NB4 (cell line): Measurements from ENCODE around the gene IWS1.
A peak's percentile ranks its signal among the peaks of the same experiment; 100 is the strongest.

Experiments
- DNase-seq: peaks from one replicate; pipeline ENCODE4 v3.0.0; 2010; ENCODE audit warnings: low read depth
- H3K4me3 ChIP-seq: one replicate; pipeline ENCODE4 v1.5.1; 2011; ENCODE audit warnings: mild to moderate bottlenecking, low read depth, low read length, moderate library complexity
- MYC ChIP-seq: IDR thresholded peaks from 2 replicates; pipeline ENCODE4 v1.6.1; 2011; ENCODE audit warnings: low read depth, low read length
- POLR2A ChIP-seq: IDR thresholded peaks from 2 replicates; pipeline ENCODE4 v1.6.1; 2011; ENCODE audit warnings: mild to moderate bottlenecking; ENCODE audit not compliant: insufficient read length; ENCODE audit errors: extremely low read depth
- TF ChIP-seq, protein P1 (sequence below): IDR thresholded peaks from 2 replicates; pipeline ENCODE4 v1.6.1; 2011; ENCODE audit warnings: low read depth, low read length
- TF ChIP-seq, protein P2 (sequence below): IDR thresholded peaks from one replicate; pipeline ENCODE4 v1.5.1; 2012; ENCODE audit warnings: low read depth, low read length

The IWS1 gene

DNA sequence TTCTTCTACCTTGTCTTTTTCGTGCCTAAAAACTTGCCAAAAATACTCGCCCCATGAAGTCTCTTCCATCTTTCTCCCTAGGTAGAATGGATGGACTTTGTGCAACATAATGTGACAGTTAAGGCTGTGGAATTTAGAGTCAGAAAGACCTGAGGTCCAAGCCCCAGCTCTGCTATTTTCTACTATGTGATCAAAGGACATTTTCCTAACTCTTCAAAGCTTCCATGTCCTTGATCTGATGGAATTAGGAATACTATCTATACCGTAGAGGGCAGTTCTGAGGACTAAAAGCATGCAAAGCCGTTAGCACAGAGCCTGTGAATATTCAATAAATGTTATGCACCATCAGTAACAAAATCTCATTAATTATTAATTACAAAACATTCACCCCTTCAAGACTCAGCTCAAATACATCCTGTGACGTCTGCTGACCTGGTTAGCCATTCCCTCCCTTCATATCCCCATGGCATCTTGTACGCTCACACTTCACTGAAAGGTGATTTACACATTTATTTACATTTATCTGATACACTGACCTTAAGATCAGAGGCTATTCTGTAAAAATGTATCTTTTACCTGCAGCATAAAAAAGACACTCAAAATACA is 15.1 kb downstream of the IWS1 start:
- TF ChIP-seq, protein P1, sequence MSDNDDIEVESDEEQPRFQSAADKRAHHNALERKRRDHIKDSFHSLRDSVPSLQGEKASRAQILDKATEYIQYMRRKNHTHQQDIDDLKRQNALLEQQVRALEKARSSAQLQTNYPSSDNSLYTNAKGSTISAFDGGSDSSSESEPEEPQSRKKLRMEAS = no peak
- TF ChIP-seq, protein P2, sequence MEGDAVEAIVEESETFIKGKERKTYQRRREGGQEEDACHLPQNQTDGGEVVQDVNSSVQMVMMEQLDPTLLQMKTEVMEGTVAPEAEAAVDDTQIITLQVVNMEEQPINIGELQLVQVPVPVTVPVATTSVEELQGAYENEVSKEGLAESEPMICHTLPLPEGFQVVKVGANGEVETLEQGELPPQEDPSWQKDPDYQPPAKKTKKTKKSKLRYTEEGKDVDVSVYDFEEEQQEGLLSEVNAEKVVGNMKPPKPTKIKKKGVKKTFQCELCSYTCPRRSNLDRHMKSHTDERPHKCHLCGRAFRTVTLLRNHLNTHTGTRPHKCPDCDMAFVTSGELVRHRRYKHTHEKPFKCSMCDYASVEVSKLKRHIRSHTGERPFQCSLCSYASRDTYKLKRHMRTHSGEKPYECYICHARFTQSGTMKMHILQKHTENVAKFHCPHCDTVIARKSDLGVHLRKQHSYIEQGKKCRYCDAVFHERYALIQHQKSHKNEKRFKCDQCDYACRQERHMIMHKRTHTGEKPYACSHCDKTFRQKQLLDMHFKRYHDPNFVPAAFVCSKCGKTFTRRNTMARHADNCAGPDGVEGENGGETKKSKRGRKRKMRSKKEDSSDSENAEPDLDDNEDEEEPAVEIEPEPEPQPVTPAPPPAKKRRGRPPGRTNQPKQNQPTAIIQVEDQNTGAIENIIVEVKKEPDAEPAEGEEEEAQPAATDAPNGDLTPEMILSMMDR = no peak
- TF ChIP-seq POLR2A (no peak), MYC (no peak)
- no peak for DNase-seq
- H3K4me3 ChIP-seq = no peak overlapping the region

DNA sequence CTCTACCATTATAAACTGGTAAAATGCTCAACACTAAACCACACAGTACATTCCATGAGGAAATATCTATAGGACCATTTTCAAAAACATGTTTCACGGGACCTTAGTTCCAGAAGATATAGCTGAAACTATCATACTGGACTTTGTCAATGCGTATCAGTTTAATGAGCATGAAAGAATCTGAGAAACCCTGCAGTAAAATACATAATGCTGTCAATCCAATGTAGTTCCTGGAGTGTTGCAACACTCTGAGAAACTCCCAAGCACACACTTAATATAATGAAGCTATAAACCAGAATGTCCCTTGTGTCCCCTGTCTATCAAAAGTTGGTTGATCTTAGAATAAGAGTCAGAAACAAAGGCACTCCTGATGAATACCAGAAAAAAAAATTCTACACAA is 16.2 kb downstream of the IWS1 start:
- DNase-seq = peak; percentile 30
- TF ChIP-seq POLR2A (no peak), MYC (no peak)
- TF ChIP-seq, protein P1 = no peak
- TF ChIP-seq, protein P2 = no peak
- H3K4me3 ChIP-seq = no peak overlapping the region

DNA sequence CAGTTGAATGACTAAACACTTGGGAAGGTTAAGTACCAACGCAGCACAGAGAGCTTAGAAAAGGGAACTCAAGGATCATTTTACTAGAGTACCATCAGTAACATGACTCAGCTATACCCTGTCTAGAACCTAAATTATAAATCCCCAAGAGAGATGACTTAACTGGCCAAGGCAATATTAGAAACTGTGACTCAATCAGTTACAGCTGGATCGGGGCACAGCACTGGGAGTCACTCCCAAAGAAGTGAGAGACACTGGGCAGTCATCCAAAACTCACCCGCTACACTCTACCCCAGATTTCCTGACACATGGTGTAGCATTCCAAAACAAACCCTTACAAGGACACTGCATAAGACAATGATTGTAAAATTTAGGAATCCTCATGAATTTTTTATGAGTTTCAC is 17.7 kb downstream of the IWS1 start:
- TF ChIP-seq, protein P1 = no peak
- TF ChIP-seq, protein P2 = no peak
- TF ChIP-seq MYC = no peak
- TF ChIP-seq POLR2A = no peak
- DNase-seq = peak; percentile 91
- no peak overlapping the region for H3K4me3 ChIP-seq

DNA sequence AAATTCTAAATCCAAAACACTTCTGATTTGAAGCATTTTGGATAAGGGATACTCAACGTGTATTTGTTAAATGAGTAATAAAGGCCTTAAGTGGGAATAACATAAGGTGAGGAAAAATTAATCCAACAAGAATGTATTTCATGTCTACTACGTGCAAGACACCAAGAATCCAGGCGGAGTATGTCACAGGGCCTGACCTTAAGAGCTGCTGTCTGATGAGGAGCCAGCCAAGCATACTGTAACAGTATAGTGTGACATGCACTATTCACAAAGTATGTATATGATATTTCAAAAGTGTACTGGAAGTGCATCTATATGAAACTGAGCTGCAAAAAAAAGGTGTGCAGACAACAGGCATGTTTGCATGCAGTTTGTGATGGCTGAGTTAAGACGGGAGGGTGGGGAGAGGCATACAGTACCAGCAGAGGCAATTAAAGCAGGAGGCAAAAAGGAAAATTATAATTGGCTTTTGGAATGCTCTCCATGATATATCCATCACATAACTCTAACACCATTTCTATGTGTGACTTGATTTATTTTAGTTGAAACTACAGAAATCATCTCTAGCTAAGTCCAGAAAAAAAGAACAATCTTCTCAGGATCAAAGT is 18.2 kb downstream of the IWS1 start:
- DNase-seq = no peak
- TF ChIP-seq POLR2A (no peak), MYC (no peak)
- TF ChIP-seq, protein P2 = no peak
- TF ChIP-seq, protein P1 = no peak
- no peak overlapping the region for H3K4me3 ChIP-seq

DNA sequence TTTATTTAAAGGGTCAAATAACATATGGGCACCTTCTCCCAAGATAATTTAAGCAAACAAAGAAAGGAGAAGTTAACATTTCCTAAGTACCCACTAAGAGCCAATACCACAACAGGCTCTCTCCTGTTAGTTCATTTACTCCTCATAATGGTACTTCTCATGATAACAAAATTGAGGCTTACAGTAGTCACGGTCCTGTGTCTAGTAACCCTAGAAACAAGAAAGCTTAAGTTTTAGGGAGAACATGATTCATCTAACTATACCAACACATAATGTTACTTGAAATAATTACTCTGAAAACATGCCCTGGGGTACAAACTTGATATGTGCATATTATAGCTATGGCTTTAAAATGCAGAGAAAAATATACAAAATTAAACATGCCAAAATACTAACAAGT is 19.8 kb downstream of the IWS1 start:
- TF ChIP-seq, protein P1 = no peak
- TF ChIP-seq MYC (no peak), POLR2A (no peak)
- TF ChIP-seq, protein P2 = no peak
- peak; percentile 40 for DNase-seq
- no peak overlapping the region for H3K4me3 ChIP-seq
